ENCODE data around the gene MMP2.

- TF ChIP-seq CTCF (IDR thresholded peaks at IDR 0.05) (no peak), ZFX (IDR thresholded peaks at IDR 0.05; ENCODE audit: borderline replicate concordance) (no peak)
Observed at GRCh38 chr16:55497558-55497957, 18.6 kb downstream of the MMP2 start.
